ENCODE measurements around the gene C1orf226. TPM values are rescaled to one million over a fixed set of nuclear protein-coding genes. Genes with fewer than 3 reads are reported as not detected.

Gene C1orf226
- total RNA-seq, 1 donor from 2014 or later, result 2.7 TPM

DNA sequence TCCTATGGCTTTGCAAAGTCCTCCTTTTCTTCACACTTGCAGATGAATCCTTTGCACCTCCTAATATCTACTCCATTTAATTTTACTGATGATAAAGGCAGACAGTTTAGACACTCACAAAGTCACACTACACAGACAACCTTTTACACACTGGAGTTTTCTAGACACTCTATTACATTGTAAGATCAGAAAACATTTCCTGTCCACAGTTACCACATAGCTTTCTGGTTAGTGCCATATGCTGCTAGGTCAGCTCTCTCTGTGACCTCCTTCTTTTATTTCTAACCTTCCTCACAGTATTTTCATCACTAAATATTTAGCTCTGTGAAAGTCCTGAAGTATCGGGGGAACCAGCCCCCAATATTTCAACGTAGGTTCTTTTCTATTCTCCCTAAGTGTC, 25.3 kb downstream of the C1orf226 start:
- no peaks in the 10 kb centered on the region for H3K36me3 Mint-ChIP-seq (ENCODE audit: unreplicated experiment)
- no peak overlapping the region for H3K4me3 Mint-ChIP-seq (ENCODE audit: unreplicated experiment)
- H3K4me1 Mint-ChIP-seq (ENCODE audit: unreplicated experiment), result peaks cover 8% of the 10 kb centered on the region
- H3K27me3 Mint-ChIP-seq (ENCODE audit: unreplicated experiment), result no peaks in the 10 kb centered on the region
- no peak for DNase-seq (ENCODE audit: extremely low spot score, unreplicated experiment)
- no peak overlapping the region for H3K27ac Mint-ChIP-seq (ENCODE audit: unreplicated experiment)
- TF ChIP-seq, protein P1, sequence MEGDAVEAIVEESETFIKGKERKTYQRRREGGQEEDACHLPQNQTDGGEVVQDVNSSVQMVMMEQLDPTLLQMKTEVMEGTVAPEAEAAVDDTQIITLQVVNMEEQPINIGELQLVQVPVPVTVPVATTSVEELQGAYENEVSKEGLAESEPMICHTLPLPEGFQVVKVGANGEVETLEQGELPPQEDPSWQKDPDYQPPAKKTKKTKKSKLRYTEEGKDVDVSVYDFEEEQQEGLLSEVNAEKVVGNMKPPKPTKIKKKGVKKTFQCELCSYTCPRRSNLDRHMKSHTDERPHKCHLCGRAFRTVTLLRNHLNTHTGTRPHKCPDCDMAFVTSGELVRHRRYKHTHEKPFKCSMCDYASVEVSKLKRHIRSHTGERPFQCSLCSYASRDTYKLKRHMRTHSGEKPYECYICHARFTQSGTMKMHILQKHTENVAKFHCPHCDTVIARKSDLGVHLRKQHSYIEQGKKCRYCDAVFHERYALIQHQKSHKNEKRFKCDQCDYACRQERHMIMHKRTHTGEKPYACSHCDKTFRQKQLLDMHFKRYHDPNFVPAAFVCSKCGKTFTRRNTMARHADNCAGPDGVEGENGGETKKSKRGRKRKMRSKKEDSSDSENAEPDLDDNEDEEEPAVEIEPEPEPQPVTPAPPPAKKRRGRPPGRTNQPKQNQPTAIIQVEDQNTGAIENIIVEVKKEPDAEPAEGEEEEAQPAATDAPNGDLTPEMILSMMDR (IDR thresholded peaks at IDR 0.05), result no peak
- H3K9me3 Mint-ChIP-seq (ENCODE audit: unreplicated experiment), result no peaks in the 10 kb centered on the region

DNA sequence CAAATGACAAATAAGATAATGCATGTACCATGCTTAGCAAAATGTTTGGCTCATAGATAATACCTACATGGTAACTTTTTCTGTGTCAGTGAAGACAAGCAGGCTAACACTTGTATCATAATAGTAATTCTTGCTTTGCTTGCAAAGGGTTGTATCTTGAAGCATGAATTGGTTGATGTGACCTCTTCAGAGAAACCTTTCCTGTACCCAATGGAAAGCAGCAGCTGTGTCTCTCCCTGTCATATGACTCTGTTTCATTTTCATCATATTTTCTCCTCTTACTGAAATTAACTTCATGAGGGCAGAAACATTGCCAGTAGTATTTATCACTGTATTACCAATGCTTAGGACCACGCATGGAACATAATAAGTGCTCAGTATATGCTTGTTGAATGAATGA, 26.0 kb downstream of the C1orf226 start:
- DNase-seq (ENCODE audit: extremely low spot score, unreplicated experiment), result no peak
- TF ChIP-seq, protein P1 (IDR thresholded peaks at IDR 0.05), result no peak
- no peaks in the 10 kb centered on the region for H3K9me3 Mint-ChIP-seq (ENCODE audit: unreplicated experiment)
- H3K27ac Mint-ChIP-seq (ENCODE audit: unreplicated experiment), result no peak overlapping the region
- H3K36me3 Mint-ChIP-seq (ENCODE audit: unreplicated experiment), result no peaks in the 10 kb centered on the region
- peaks cover 8% of the 10 kb centered on the region for H3K4me1 Mint-ChIP-seq (ENCODE audit: unreplicated experiment)
- no peaks in the 10 kb centered on the region for H3K27me3 Mint-ChIP-seq (ENCODE audit: unreplicated experiment)
- no peak overlapping the region for H3K4me3 Mint-ChIP-seq (ENCODE audit: unreplicated experiment)

DNA sequence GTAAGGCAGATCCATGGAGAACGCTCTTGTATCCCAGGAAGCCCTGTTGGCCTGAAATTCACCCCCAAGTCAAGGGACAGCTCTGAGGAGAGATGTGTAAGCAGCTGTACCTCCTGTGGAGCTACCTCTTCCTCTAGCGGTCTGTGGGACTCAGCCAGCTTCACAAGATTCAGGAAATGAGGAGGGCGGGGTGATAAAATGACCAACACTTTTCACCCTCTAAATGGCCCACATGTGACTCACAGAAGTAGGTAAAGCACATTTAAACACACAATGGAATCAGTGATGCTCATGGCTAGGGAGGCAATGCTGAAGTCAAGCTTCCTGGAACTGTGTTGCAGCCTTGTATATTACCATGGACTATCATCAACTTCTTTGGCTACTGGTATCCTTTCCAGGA, 30.5 kb downstream of the C1orf226 start, which contains the start of gene SH2D1B:
SH2D1B (minus strand) TSS at position 135 of the 400 bp plus-strand sequence; CDS start at position 15, 120 bp downstream.
- Mint-ChIP-seq H3K27ac (ENCODE audit: unreplicated experiment) (no peak within 1 kb of the TSS), H3K4me3 (ENCODE audit: unreplicated experiment) (no peak within 1 kb of the TSS), H3K36me3 (ENCODE audit: unreplicated experiment) (no peaks in the 10 kb centered on the region), H3K9me3 (ENCODE audit: unreplicated experiment) (peaks cover 7% of the 10 kb centered on the region), H3K4me1 (ENCODE audit: unreplicated experiment) (peaks cover 1% of the 10 kb centered on the region), H3K27me3 (ENCODE audit: unreplicated experiment) (peaks cover 5% of the 10 kb centered on the region)
- no peak for DNase-seq (ENCODE audit: extremely low spot score, unreplicated experiment)
- TF ChIP-seq, protein P1 (IDR thresholded peaks at IDR 0.05), result no peak

DNA sequence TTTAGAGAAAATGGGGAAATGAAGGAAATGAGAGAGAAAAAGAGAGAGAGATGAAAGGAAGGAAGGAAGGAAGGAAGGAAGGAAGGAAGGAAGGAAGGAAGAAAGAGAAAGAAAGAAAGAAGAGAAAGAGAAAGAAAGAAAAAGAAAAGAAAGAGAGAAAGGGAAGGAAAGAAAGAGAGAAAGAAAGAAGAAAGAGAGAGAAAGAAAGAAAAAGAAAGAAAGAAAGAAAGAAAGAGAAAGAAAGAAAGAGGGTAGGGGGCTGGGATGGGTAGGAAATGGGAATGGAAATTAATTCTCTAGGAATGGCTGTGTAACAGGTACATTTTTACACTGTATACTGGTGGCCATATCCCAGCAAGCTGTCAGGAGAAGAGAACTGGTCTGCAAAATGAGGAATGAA, 34.7 kb downstream of the C1orf226 start:
- H3K9me3 Mint-ChIP-seq (ENCODE audit: unreplicated experiment), result peaks cover 7% of the 10 kb centered on the region
- TF ChIP-seq, protein P1 (IDR thresholded peaks at IDR 0.05), result no peak
- no peak overlapping the region for H3K27ac Mint-ChIP-seq (ENCODE audit: unreplicated experiment)
- H3K27me3 Mint-ChIP-seq (ENCODE audit: unreplicated experiment), result peaks cover 5% of the 10 kb centered on the region
- no peak for DNase-seq (ENCODE audit: extremely low spot score, unreplicated experiment)
- no peaks in the 10 kb centered on the region for H3K36me3 Mint-ChIP-seq (ENCODE audit: unreplicated experiment)
- H3K4me3 Mint-ChIP-seq (ENCODE audit: unreplicated experiment), result no peak overlapping the region
- H3K4me1 Mint-ChIP-seq (ENCODE audit: unreplicated experiment), result no peaks in the 10 kb centered on the region

DNA sequence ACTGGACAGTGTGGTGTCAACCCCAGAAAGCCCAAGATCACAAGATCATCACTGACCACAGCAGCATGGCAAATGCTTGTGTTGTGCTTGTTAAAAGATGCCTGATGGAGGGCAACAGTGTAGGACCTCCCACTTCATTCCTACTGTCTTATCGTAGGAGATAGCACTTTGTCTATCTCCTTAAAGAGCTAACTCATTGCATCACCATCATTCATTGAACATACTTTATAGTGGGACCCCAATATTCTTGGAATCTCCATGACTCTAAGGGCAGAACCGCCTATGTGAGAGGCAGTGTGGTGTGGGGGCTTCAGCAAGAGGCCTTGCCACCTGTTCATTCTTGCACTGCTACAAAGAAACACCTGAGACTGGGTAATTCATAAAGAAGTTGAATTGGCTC, 35.4 kb downstream of the C1orf226 start:
- TF ChIP-seq, protein P1 (IDR thresholded peaks at IDR 0.05), result no peak
- Mint-ChIP-seq H3K9me3 (ENCODE audit: unreplicated experiment) (peaks cover 7% of the 10 kb centered on the region), H3K36me3 (ENCODE audit: unreplicated experiment) (no peaks in the 10 kb centered on the region), H3K4me3 (ENCODE audit: unreplicated experiment) (no peak overlapping the region), H3K27ac (ENCODE audit: unreplicated experiment) (no peak overlapping the region), H3K27me3 (ENCODE audit: unreplicated experiment) (peaks cover 5% of the 10 kb centered on the region), H3K4me1 (ENCODE audit: unreplicated experiment) (no peaks in the 10 kb centered on the region)
- no peak for DNase-seq (ENCODE audit: extremely low spot score, unreplicated experiment)

Data from osteocyte (in vitro differentiated cells).